Cardiac muscle cell (in vitro differentiated cells and primary cell): ENCODE data around the gene ISY1. TPM values are rescaled to one million over a fixed set of nuclear protein-coding genes. Genes with fewer than 3 reads are reported as not detected.

ENCODE experiments used
- DNase-seq, 2 donors: peaks; one replicate each; pipeline versions ENCODE4 v3.0.0 to v3.0.0-alpha.2; 2010 to 2017; ENCODE audit warnings: low read depth in 1 of 2, low spot score in 1 of 2
- H3K27ac ChIP-seq: fragments of 200-600 bp; sonication (generic); 2 replicates; pipeline ENCODE4 v1.5.1; 2016
- H3K27me3 ChIP-seq: fragments of 200-600 bp; sonication (generic); 2 replicates; pipeline ENCODE4 v1.6.0; 2016; ENCODE audit warnings: control low read depth
- H3K36me3 ChIP-seq: fragments of 200-600 bp; sonication (generic); 2 replicates; pipeline ENCODE4 v1.5.1; 2016; ENCODE audit warnings: control low read depth
- H3K4me1 ChIP-seq: fragments of 200-600 bp; sonication (generic); 2 replicates; pipeline ENCODE4 v1.8.1; 2017; ENCODE audit warnings: low read depth, mild to moderate bottlenecking, mixed run types
- H3K4me3 ChIP-seq: fragments of 200-600 bp; sonication (generic); 2 replicates; pipeline ENCODE4 v1.5.1; 2016; ENCODE audit warnings: mild to moderate bottlenecking
- H3K9me3 ChIP-seq: fragments of 200-600 bp; sonication (generic); 2 replicates; pipeline ENCODE4 v1.5.1; 2017; ENCODE audit warnings: low read depth, mild to moderate bottlenecking, control low read depth
- polyA plus RNA-seq: library from polyadenylated mRNA; unstranded; fragments of >200 nt; fragmentation: Nextera tagmentation; extraction: Ambion mirVana; gene quantifications from 2 replicates; pipeline ENCODE4 v1.2.1, GENCODE V29; 2016
- total RNA-seq: library from RNA; depleted of rRNA; stranded (reverse); fragments of >200 nt; gene quantifications from 2 replicates; pipeline ENCODE4 v1.2.3, GENCODE V29; 2016
- TF ChIP-seq, protein P1 (sequence below): IDR thresholded peaks from 2 replicates; pipeline ENCODE4 v1.5.1; 2012; ENCODE audit warnings: low read depth, mild to moderate bottlenecking, low read length

The ISY1 gene
- total and polyA plus RNA-seq, 2 experiments from 2014 or later, result 17.5 to 44.7 TPM

DNA sequence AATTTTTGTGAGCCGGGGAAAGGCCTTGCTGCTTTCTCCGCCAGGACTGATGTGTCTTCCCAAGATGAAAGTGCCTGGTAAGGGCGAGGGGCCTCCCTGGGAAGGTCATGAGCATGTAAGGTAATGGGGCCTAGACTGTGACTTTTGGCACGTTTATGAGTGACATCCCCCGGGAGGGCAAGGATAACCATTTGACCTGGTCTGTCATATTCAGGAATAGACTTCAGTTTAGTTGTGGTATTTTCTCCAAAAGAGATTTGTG lies 23.5 kb upstream of the ISY1 start:
- Histone ChIP-seq H3K27ac (peak overlapping the region; percentile 97), H3K9me3 (no peaks in the 10 kb centered on the region), H3K36me3 (no peaks in the 10 kb centered on the region), H3K4me3 (peak overlapping the region; percentile 60), H3K4me1 (peaks cover 17% of the 10 kb centered on the region), H3K27me3 (no peaks in the 10 kb centered on the region)
- DNase-seq, result peak; percentile 29 to 30
- TF ChIP-seq, protein P1, sequence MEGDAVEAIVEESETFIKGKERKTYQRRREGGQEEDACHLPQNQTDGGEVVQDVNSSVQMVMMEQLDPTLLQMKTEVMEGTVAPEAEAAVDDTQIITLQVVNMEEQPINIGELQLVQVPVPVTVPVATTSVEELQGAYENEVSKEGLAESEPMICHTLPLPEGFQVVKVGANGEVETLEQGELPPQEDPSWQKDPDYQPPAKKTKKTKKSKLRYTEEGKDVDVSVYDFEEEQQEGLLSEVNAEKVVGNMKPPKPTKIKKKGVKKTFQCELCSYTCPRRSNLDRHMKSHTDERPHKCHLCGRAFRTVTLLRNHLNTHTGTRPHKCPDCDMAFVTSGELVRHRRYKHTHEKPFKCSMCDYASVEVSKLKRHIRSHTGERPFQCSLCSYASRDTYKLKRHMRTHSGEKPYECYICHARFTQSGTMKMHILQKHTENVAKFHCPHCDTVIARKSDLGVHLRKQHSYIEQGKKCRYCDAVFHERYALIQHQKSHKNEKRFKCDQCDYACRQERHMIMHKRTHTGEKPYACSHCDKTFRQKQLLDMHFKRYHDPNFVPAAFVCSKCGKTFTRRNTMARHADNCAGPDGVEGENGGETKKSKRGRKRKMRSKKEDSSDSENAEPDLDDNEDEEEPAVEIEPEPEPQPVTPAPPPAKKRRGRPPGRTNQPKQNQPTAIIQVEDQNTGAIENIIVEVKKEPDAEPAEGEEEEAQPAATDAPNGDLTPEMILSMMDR, result no peak

DNA sequence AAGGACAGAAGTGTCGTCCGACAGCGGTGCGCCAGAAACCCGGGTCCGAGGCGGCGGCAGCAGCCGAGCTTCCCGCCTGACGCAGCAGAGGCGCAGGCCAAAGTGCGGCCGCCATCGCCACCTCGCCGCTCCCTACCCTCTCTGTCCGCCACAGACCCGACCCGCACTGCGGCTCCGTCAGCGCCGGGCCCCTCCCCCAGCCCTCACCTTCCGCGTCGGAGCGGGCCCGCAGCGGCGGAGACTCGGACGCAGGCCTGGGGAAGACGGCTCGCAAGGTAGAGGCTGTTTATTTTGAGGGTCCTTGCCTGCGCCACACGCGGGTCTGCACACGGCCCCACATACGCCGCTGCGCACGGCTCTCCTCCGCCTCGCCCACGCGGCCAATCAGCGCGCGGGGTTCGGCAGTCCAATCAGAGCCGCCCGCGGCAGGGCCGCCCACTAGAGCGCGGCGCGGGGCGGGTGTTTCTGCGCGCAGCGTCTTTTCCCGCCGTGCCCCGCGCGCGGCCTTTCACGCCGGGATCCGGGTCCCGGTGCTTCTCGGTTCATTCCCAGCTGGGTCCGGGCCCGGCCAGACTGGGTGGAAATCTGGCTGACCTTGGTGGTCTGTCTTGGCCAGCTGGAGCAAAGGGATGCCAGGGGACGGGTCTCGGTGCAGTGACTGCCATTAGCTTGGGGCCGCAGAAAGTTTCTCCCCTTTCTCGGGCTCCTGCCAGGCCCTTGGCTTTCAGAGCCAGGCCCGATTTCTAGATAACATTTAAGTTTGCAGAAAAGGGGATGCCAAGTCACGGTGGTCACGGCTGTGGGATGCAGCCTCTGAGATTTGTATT lies 22.9 kb upstream of the ISY1 start, which contains the start of gene CNBP:
Gene CNBP, minus strand, starts transcription at position 328 of the 827 bp plus-strand sequence. CDS start 12,139 bp downstream, outside the sequence.
- DNase-seq, result peak; percentile 96 to 97
- Histone ChIP-seq H3K9me3 (no peaks in the 10 kb centered on the region), H3K27me3 (no peaks in the 10 kb centered on the region), H3K4me1 (peaks cover 17% of the 10 kb centered on the region), H3K36me3 (peaks cover 3% of the 10 kb centered on the region), H3K4me3 (peak within 1 kb of the TSS; percentile 60), H3K27ac (peak within 1 kb of the TSS; percentile 97)
- TF ChIP-seq, protein P1, result no peak

DNA sequence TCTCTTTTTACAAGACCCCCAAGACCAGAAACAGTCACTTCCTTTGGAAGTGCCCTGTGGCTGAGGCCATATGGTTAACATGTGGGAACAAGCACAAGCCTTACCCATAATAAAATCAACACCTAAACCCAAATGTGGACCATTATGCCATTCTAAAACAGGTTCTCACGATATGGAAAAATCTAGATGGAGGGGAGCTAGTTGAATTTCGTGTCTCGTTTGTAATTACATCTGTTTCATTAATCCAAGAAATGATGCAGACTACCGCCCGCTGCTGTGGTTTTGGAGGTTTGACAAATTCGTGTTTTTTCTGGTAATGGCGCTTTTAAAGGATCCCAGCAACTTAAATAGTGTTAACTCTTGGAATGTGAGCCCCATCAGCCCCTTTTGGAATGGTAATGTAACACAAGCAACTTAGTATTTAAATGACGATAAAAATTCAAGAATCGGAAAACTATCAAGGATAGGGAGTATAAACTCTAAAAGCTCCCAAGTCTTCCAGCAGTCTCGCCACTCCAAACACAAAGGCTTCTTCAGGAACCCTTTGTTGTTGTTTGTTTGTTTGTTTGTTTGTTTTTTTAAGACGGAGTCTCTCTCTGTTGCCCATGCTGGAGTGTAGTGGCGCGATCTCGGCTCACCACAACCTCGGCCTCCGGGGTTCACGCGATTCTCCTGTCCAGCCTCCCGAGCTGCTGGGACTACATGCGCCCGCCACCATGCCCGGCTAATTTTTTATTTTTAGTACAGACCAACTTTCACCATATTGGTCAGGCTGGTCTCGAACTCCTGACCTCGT lies 21.7 kb upstream of the ISY1 start:
- DNase-seq, result peak in 1 of 2 donors; percentile 38
- Histone ChIP-seq H3K36me3 (peaks cover 8% of the 10 kb centered on the region), H3K4me3 (peak overlapping the region; percentile 60), H3K4me1 (peaks cover 17% of the 10 kb centered on the region), H3K27me3 (no peaks in the 10 kb centered on the region), H3K27ac (peak overlapping the region; percentile 97), H3K9me3 (no peaks in the 10 kb centered on the region)
- TF ChIP-seq, protein P1, result no peak

DNA sequence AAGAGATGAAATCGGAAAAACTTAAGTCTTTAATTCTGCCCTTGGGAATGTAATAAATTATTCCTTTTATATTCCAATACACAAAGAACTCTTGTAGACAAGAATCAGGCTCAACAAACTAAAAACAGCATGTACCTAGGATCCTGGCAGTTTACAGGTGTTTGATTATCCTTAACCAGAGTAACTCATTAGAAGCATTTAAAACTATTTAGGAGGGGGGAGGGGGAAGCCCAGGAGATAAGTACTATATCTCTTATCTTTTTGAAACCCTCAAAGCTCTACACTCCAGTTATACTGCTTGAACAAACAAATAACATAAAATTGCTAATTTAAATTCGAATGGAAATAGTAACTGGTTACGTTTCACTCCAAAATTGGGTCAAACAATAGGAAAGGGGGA lies 21.0 kb upstream of the ISY1 start:
- Histone ChIP-seq H3K27me3 (no peaks in the 10 kb centered on the region), H3K4me3 (peak overlapping the region; percentile 60), H3K27ac (peak overlapping the region; percentile 97), H3K36me3 (peaks cover 13% of the 10 kb centered on the region), H3K9me3 (no peaks in the 10 kb centered on the region), H3K4me1 (peaks cover 17% of the 10 kb centered on the region)
- no peak for DNase-seq
- TF ChIP-seq, protein P1, result no peak

DNA sequence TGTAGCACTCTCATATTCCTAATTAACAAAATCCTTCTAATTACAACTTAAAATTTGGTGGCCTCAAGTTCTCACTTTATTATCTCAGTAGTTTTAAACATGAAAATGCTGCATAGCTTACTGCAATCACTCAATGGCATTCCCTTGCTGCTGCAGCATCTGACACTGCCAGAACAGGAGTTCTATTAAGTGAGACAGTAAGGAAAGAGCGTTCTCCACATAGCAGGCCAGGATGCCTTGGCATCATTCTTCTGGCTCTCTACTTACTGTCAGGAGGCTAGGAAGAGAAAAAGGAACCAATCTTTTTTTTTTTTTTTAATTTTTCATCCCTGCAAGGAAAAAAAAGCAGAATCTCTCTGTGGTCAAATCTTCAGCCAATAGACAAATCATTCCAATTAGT lies 19.6 kb upstream of the ISY1 start:
- peak in 1 of 2 donors; percentile 19 for DNase-seq
- TF ChIP-seq, protein P1, result no peak
- Histone ChIP-seq H3K4me1 (peaks cover 17% of the 10 kb centered on the region), H3K27ac (no peak overlapping the region), H3K36me3 (peaks cover 13% of the 10 kb centered on the region), H3K27me3 (no peaks in the 10 kb centered on the region), H3K9me3 (no peaks in the 10 kb centered on the region), H3K4me3 (no peak overlapping the region)
